ENCODE data around the gene ARFGAP3.
"Not testable (repeated sequence)": the region's sequence is repeated elsewhere in the genome, so short reads cannot be mapped to it uniquely, and the experiment has no call there.

The ARFGAP3 gene

DNA sequence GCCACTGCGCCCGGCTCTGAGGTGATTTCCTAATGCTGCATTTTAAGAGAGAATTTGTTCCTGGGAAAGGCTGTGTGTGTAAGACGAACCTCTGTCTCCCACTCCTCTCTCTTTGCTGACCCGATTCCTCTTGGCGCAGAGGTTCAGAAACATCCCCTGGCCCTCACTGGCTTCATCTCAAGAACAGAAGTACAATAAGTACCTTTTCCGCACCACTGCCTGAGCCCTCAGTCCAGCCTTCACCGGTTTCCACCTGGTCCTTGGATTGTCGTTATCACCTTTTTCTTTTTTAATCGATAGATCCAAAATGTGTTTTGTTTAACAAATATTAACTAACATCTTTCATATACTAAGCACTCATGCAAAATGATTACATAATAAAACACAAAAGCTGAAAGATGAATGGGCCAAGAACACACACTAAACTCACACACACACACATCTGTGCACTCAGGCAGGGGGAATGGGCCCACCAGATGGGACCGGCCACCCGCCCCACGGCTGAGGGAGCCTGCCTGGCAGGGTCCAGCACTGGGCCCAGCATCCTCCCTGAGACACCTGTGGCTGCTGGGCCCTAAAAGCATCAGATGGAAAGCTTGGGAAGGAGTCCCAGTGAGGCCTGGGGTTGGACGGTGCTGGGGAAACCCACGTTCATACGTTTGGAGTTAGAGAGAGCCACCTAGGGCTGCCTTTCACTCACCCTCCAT is 86.0 kb downstream of the ARFGAP3 start:
- DNase-seq (ENCODE audit: extremely low read depth in 1 of 2, low read depth in 1 of 2) = no peak

DNA sequence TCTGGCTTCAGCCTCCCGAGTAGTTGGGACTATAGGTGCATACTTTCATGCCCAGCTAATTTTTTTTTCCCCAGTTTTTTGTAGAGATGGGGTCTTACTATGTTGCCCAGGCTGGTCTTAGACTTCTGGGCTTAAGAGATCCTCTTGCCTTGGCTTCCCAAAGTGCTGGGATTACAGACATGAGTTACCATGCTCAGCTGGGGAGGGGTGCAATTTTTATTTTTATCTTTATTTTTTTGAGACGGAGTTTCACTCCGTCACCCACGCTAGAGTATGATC is 86.7 kb downstream of the ARFGAP3 start:
- DNase-seq (ENCODE audit: extremely low read depth in 1 of 2, low read depth in 1 of 2) = no peak

DNA sequence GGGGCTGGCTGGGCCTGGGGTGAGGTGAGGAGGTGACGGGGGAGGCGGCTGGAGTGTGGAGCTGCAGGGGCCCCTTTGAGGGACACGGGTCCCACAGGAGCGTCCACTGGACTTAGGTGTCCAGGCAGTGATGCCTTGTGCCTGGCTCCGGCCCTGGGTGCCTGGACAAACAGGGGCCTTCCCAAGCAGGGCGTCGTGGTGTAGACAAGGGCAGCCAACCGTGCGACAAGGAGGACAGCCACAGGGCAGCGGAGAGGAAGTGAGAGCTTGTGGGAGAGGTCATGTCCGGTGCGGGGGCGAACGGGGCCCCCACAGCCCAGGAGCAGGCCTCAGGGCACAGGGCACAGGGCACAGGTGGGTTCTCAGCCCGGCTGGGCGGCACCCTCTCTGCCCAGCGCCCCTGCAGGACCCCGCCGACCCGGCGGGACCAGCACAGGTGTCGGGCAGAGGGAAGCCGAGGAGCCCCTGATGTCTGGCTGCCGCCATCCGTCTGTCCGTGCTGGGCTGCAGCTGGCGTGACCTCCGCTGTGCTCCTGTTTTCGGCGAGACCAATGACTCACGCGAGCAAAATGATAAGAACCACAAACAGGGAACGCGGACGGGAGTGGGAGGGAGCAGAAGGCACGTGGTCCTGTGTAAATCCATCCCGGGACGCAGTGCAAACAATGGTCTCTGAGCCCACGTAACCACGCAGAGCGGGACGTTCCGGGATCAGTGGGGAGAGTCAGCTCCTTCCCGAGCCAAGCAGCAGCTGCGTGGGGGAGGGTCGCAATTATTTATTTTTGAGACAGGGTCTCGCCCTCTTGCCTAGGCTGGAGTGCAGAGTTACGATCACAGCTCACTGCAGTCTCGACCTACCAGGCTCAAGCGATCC is 87.3 kb downstream of the ARFGAP3 start:
- DNase-seq (ENCODE audit: extremely low read depth in 1 of 2, low read depth in 1 of 2) = no peak

DNA sequence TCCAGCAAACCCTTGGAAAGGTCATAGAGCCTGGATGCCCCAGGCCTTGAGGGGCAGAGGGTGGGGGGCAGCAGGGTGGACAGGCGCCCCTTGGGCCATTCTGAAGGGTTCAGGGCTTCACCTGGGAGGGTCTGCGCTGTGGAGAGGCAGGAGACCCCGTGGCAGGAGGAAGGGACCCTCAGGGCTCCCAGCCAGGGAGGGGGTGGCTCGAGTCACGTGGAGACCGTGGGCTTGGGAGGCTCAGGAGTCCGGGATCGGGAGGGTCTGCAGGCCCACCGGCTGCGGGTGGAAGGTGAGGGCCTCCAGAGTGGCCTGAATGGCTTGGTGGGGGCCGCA is 87.9 kb downstream of the ARFGAP3 start:
- no peak for DNase-seq (ENCODE audit: extremely low read depth in 1 of 2, low read depth in 1 of 2)

DNA sequence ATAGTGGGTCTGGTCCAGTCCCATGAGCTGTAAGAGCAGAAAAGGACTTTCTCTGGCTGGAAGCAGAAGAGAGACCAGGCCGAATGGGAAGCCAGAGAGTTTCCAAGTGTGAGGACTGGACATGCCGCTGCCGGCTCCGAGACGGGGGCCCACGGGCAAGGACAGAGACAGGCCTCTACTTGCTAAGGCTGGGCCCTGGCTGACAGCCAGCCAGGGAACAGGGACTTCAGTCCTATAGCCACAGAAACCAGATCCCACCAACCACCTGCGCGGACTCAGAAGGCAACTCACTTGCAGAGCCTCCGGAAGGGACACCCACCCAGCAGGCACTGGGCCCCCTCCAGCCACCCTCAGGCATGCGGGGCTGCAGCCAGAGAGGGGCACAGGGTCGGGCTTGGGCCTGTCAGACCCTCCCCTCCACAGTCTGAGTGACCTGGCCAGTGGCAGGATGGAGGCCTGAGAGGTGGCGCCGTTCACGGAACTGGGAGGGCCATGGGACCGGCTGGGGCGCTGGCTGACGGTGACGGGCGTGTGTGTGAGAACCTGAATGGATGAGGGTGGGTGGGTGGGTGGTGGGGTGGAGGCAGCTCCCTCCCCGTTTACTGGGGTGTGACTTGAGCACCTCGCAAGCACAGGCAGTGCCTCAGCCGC is 88.6 kb downstream of the ARFGAP3 start:
- DNase-seq (ENCODE audit: extremely low read depth in 1 of 2, low read depth in 1 of 2) = no peak

DNA sequence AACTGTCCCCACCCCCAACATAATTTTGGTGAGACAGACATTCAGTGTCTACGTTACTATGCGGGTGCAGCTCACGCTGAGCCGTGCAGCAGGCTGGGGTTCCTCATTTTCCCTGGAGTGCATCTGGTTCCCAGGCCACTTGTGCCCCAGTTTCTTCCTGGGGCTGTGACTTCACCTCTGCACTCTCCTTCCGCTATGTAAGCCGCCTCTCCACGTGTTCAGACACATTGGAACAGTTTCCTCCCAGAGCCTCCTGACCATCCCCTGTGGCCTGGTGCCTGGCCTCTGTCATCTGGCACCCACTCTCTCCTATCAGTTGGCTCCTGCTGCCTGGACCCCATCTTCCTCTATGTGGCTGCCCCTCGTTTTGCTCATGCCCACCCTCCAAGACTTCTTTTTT is 90.2 kb downstream of the ARFGAP3 start:
- DNase-seq (ENCODE audit: extremely low read depth in 1 of 2, low read depth in 1 of 2) = no peak

DNA sequence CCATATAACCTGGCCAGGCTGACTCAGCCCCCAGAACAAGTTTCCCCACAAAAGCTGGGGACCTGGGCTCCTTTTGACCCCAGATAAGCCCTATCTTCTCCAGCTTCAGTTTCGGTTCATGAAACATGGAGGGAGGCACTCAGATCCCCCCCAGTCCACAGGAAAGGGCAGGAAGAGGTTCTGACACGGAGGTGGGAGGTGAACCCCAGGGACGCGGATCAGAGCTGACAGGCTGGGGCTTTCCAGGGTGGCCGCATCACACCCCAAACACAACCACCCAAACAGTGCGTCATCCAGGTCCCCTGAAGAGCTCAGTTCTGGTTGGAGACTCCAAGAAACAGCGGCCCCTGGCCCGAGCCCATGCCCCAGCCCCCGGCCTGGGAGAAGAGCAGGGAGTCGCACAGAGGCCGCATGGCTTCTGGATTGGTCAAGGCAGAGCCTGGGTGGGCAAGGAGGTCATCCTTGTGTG is 92.1 kb downstream of the ARFGAP3 start:
- DNase-seq (ENCODE audit: extremely low read depth in 1 of 2, low read depth in 1 of 2) = no peak

DNA sequence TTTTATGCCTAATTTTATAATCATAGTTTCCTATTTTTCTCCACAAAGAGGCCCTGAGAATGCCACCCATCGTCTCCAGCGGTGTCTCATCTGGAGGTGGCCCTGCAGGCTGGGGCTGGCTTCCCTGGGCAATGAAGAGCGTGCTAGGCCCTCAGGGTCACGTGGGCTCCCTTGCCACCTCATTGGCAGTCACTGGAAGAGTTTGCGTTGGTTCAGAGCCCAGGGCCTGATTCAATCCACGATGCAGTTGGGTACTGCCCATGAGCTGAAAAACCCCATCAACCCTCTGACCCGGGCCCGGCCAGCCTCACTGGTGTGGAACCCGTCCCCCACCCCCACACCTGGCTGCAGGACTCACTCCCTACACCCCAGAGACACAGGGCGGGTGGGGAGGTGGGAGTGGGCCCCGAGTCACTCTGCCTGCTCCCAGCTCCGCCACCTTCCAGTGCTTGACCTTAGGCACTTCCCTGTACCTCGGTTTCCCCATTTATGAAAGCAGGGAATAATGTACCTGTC is 93.0 kb downstream of the ARFGAP3 start:
- no peak for DNase-seq (ENCODE audit: extremely low read depth in 1 of 2, low read depth in 1 of 2)

DNA sequence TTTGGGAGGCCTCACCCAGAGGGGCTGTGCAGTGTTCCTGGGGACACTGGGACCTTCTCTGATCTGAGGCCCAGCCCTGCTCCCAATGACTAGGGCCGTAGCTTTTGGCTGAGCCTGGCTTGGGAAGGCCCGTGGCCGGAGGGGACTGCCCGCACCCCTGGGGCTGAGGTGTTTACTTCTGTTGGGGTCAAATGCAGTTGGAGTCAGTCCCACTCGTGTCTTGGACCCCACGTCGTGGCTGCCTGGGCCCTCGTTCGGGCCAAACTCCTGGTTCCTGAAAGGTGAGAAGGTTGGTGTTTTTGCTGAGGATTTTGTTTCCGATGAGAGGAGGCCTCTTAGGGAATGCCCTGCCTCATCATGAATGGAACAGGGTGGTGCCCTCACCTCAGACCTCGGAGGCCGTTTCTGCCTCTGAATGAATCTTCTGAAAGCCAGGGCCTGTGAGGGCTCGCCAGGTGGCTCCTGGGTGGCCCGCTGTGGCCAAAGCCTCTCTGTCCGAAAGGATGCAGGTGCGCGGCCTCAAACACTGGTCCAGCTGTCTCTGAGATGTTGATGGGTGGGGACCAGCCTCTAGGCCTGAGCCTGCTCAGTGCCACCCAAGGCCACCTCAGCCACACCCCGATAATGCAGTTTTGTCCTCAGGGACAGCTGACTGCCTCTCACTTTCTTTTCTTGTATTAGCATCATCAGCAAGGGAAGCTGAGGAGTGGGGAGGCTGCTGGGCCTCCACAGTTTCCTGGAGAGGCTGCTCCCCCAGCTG is 96.1 kb downstream of the ARFGAP3 start:
- no peak for DNase-seq (ENCODE audit: extremely low read depth in 1 of 2, low read depth in 1 of 2)

DNA sequence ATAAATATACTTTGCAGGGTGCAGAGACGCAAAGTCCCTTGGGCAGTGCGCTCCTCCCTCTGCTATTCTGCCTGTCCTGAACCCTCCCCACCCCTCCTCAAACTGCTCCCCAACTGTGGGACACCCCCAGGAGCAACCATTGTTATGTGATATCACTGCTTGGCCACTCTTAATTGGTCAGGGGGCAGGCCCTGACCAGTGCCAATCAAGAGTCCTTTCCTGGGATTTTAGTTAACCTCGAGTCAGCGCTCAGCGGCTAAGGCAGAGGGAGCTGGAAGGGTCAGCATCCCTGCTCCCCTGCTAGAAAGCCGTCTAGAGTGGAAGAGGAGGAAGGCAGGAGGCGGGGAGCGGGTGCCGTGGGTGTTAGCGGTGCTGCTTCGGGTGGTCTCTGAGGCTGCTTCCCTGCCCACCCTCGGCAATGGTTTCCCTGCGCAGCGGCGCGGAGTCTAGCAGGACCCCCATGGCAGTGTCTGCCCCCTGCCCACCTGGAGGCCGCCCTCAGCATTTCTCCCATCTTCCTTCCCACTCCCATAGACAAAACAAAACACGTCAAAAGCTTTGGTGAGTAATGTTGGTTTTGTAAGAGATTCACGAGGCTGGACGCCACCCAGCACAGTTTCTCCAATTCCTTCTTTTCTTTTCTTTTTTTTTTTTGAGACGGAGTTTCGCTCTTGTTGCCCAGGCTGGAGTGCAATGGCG is 98.0 kb downstream of the ARFGAP3 start:
- DNase-seq (ENCODE audit: extremely low read depth in 1 of 2, low read depth in 1 of 2) = no peak

DNA sequence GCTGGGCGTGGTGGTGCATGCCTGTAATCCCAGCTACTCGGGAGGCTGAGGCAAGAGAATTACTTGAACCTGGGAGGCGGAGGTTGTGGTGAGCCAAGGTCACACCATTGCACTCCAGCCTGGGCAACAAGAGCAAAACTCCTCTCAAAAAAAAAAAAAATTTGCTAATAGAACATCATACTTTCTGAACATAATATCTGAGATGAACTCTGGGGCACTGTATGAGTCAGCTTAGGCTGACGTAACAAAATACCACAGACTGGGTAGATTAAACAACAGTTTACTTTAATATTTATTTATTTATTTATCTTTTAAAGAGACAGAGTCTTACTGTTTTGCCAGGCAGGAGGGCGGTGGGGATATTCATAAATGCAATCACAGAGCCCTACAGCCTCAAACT is 101.5 kb downstream of the ARFGAP3 start:
- DNase-seq (ENCODE audit: extremely low read depth in 1 of 2, low read depth in 1 of 2) = not testable (repeated sequence)

DNA sequence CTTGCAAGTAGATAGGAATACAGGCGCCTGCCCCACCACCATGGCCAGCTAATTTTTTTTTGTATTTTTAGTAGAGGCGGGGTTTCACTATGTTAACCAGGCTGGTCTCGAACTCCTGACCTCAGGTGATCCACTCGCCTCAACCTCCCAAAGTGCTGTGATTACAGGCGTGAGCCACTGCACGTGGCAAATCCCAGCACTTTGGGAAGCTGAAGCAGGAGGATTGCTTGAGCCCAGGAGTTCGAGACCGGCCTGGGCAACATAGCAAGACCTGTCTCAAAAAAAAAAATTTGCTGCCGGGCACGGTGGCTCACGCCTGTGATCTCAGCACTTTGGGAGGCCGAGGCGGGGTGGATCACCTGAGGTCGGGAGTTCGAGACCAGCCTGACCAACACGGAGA is 102.0 kb downstream of the ARFGAP3 start:
- not testable (repeated sequence) for DNase-seq (ENCODE audit: extremely low read depth in 1 of 2, low read depth in 1 of 2)

DNA sequence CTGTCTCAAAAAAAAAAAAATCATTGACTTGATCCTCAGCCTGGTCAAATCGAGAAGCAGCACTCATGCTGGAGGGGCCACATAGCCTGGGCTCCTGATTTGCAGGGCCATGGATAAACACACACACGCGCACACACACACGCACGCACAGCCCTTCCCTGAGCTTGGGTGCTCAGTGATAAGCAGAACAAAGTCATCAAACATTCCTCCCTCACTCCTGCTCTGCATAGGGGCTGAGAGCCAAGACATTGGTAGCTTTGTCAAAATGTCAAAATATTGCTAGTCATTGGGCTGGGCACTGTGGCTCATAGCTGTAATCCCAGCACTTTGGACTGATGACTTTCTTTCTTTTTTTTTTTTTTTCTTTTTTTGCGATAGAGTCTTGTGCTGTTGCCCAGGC is 102.4 kb downstream of the ARFGAP3 start:
- no peak for DNase-seq (ENCODE audit: extremely low read depth in 1 of 2, low read depth in 1 of 2)

DNA sequence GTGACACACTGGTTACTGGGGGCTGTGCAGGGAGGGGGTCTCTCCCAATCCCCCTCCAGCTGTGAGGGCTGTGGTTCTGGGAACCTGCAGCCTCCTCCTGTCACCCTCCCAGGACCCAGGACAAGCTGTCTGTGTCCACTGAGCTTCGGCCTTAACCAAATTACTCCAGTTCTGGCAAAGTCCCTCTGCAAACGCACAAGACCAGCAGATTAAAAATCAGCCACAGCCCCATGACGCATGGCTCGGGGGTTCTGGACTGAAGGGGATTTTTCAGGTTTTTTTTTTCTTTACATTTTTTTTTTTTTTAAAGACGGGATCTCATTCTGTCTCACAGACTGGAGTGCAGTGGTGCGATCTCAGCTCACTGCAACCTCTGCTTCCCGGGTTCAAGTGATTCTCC is 104.2 kb downstream of the ARFGAP3 start:
- no peak for DNase-seq (ENCODE audit: extremely low read depth in 1 of 2, low read depth in 1 of 2)

DNA sequence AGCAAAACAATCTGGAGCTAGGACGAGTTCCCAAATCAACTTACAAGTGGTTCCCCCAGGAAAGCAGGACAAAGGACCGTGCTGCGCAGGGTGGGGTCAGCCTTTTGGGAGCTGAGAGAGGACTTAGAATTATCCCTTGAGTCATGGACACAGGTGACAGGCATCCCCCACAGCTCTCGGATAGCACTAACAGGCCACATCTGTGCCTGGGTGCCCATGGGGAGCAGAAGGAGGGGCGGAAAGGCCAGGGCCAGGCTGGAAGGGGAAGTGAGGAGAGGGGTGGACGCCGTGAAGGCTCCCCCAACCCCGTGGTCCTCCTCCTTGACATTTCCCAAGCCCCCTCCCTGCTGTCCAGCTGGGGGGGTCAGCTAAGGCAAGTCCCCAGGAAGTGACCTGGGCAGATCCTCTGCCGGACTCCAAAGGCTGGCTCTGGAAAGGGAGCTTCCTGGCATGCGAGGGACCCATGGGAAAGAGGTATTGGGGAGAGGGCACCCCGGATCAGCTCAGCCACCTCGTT is 104.8 kb downstream of the ARFGAP3 start:
- DNase-seq (ENCODE audit: extremely low read depth in 1 of 2, low read depth in 1 of 2) = no peak

DNA sequence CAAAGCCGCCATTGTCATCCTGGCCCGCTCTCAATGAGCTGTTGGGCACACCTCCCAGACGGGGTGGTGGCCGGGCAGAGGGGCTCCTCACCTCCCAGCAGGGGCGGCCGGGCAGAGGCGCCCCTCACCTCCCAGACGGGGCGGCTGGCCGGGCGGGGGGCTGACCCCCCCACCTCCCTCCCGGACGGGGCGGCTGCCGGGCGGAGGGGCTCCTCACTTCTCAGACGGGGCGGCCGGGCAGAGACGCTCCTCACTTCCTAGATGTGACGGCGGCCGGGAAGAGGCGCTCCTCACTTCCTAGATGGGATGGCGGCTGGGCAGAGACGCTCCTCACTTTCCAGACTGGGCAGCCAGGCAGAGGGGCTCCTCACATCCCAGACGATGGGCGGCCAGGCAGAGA is 106.7 kb downstream of the ARFGAP3 start:
- DNase-seq (ENCODE audit: extremely low read depth in 1 of 2, low read depth in 1 of 2) = not testable (repeated sequence)

DNA sequence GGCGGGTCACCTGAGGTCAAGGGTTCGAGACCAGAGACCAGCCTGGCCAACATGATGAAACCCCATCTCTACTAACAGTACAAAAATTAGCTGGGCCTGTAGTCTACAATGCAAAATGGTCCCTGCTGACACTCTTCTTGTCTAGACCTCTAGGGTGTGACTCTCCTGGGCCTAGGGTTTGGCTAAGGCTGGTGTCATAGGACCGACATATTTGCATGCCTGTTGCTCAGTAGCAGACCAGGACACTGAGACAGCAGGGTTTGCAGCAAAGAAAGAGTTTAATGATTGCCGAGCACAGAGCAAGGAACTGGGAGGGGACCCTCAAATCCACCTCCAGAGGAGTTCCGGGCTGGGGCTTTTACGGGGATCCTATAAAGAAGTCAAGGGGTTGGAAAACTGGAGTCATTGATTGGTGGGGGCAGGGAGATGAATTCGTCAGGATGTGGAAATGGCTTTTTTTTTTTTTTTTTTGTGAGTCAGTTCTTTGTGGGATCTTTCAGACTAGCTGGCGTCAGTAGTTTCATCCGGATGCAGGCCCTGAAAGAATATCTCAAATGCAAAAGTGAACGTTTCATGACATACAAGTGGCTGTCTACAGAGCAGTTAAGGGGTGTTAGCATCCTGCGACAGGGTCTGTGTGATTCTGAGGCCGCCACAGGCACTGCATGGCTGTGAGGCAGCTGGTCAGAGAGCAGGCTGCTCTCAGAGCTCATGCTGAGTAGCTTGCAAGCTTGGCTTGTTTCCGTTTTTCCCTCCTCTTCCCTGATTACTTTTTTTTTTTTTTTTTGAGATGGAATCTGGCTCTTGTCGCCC is 109.2 kb downstream of the ARFGAP3 start:
- no peak for DNase-seq (ENCODE audit: extremely low read depth in 1 of 2, low read depth in 1 of 2)
